HCT116 (cell line): ENCODE results near the gene ZSCAN5B. TPM values are rescaled to one million over a fixed set of nuclear protein-coding genes. Genes with fewer than 3 reads are reported as not detected.
"Not testable (repeated sequence)": the region's sequence is repeated elsewhere in the genome, so short reads cannot be mapped to it uniquely, and the experiment has no call there.

ENCODE experiments used
- ATAC-seq: fragments of 200-7000 bp; cut with Tn5 transposase; 2 replicates; pipeline ENCODE4 v1.9.1; 2020; ENCODE audit warnings: mild to moderate bottlenecking, moderate library complexity
- BruUV-seq: library from RNA; stranded (reverse); fragments of 400-500 nt; replicated peaks from 2 replicates; lab custom pipeline; 2021; lab: Mats Ljungman, UMichigan
- CTCF ChIA-PET: fragments of 300-600 bp; sonication (Branson Sonifier 250); formaldehyde crosslinking; loops from one replicate; lab custom pipeline; 2021; ENCODE audit warnings: antibody characterized with exemption; lab: Charles Lee
- POLR2A ChIA-PET: fragments of 300-600, 350-600 bp; sonication (Branson Sonifier 250); formaldehyde crosslinking; loops from one replicate; lab custom pipeline; 2021; ENCODE audit warnings: antibody characterized with exemption; lab: Charles Lee
- RAD21 ChIA-PET, 2 experiments: fragments of 300-600 bp; sonication (Branson Sonifier 250); formaldehyde crosslinking; loops; one replicate each; lab custom pipeline; 2023; ENCODE audit warnings: low total read pairs in 2 of 2; ENCODE audit not compliant: uncharacterized antibody in 2 of 2, unreplicated experiment in 2 of 2, low non-redundant PET in 1 of 2; lab: Charles Lee
- DNase-seq: peaks from one replicate; pipeline ENCODE4 v3.0.0-alpha.2; 2010; ENCODE audit warnings: low read depth, low spot score
- H2AFZ ChIP-seq: fragments of 200-600 bp; shearing (Covaris generic), sonication (generic); 2 replicates; pipeline ENCODE4 v1.6.1; 2017; ENCODE audit warnings: low read depth, mixed run types, mixed read lengths, antibody characterized with exemption, low read length; ENCODE audit not compliant: poor library complexity, severe bottlenecking
- H3K27ac ChIP-seq: 2 replicates; pipeline ENCODE4 v1.5.1; 2012; ENCODE audit warnings: low read depth, low read length
- H3K27me3 ChIP-seq: fragments of 200-600 bp; sonication (generic); 2 replicates; pipeline ENCODE4 v1.6.1; 2016; ENCODE audit warnings: mixed run types, low read length, mixed read lengths; ENCODE audit not compliant: insufficient read depth
- H3K36me3 ChIP-seq, 2 experiments: fragments of 200-500 bp in 1 of 2; fragments of 200-600 bp in 1 of 2; sonication (Bioruptor generic) in 1 of 2; sonication (generic) in 1 of 2; 2 replicates each; pipeline versions ENCODE4 v1.5.1 to v1.6.1; 2014 to 2016; ENCODE audit warnings: low read length in 2 of 2, inconsistent platforms in 1 of 2, mixed read lengths in 1 of 2, mixed run types in 1 of 2; ENCODE audit not compliant: insufficient read depth in 2 of 2, control insufficient read depth in 1 of 2
- H3K4me1 ChIP-seq, 2 experiments: fragments of 200-600 bp in 1 of 2; sonication (generic) in 1 of 2; 2 replicates each; pipeline versions ENCODE4 v1.5.1 to v1.6.1; 2012 to 2017; ENCODE audit warnings: low read length in 2 of 2, inconsistent platforms in 1 of 2, mild to moderate bottlenecking in 1 of 2, mixed read lengths in 1 of 2, mixed run types in 1 of 2, moderate library complexity in 1 of 2; ENCODE audit not compliant: insufficient read depth in 2 of 2, control insufficient read depth in 1 of 2
- H3K4me2 ChIP-seq: fragments of 200-600 bp; sonication (generic); 2 replicates; pipeline ENCODE4 v1.6.1; 2017; ENCODE audit warnings: mixed run types, low read length, mixed read lengths
- H3K4me3 ChIP-seq, 2 experiments: fragments of 200-600 bp in 1 of 2; sonication (generic) in 1 of 2; replicated peaks in 1 of 2; 2 replicates each; pipeline ENCODE4 v1.5.1; 2011 to 2016; ENCODE audit warnings: low read length in 2 of 2, control low read depth in 1 of 2, low read depth in 1 of 2, mild to moderate bottlenecking in 1 of 2, mixed read lengths in 1 of 2, mixed run types in 1 of 2
- H3K79me2 ChIP-seq: fragments of 200-600 bp; sonication (generic); 2 replicates; pipeline ENCODE4 v1.6.1; 2017; ENCODE audit warnings: mild to moderate bottlenecking, mixed run types, low read length, moderate library complexity, mixed read lengths; ENCODE audit not compliant: insufficient read depth
- H3K9ac ChIP-seq: fragments of 200-600 bp; sonication (generic); 2 replicates; pipeline ENCODE4 v1.6.1; 2016; ENCODE audit warnings: low read length, mixed read lengths
- H3K9me2 ChIP-seq: fragments of 200-600 bp; sonication (generic), shearing (Covaris generic); 2 replicates; pipeline ENCODE4 v1.6.1; 2017; ENCODE audit warnings: mixed run types, mild to moderate bottlenecking, moderate library complexity; ENCODE audit not compliant: insufficient read depth
- H3K9me3 ChIP-seq, 2 experiments: fragments of 200-500 bp in 1 of 2; fragments of 200-600 bp in 1 of 2; sonication (Bioruptor generic) in 1 of 2; sonication (generic) in 1 of 2; 2 replicates each; pipeline ENCODE4 v1.6.1; 2014 to 2017; ENCODE audit warnings: low read length in 2 of 2, mixed read lengths in 2 of 2, inconsistent platforms in 1 of 2, low read depth in 1 of 2, mild to moderate bottlenecking in 1 of 2, mixed run types in 1 of 2, moderate library complexity in 1 of 2; ENCODE audit not compliant: control insufficient read depth in 1 of 2, insufficient read depth in 1 of 2
- H4K20me1 ChIP-seq: fragments of 200-600 bp; sonication (generic), shearing (Covaris generic); 2 replicates; pipeline ENCODE4 v1.6.1; 2017; ENCODE audit warnings: mixed run types, mild to moderate bottlenecking, moderate library complexity; ENCODE audit not compliant: insufficient read depth
- ELF1 ChIP-seq: IDR thresholded peaks from 2 replicates; pipeline ENCODE4 v1.6.1; 2012; ENCODE audit warnings: low read depth, borderline replicate concordance
- EZH2phosphoT487 ChIP-seq: fragments of 200-600 bp; IDR thresholded peaks from 2 replicates; pipeline ENCODE4 v1.6.1; 2018; ENCODE audit warnings: antibody characterized with exemption, borderline replicate concordance
- JUND ChIP-seq: IDR thresholded peaks from 2 replicates; pipeline ENCODE4 v1.6.1; 2012
- RAD21 ChIP-seq: IDR thresholded peaks from 2 replicates; pipeline ENCODE4 v1.6.1; 2012; ENCODE audit warnings: low read depth, mild to moderate bottlenecking
- SP1 ChIP-seq: IDR thresholded peaks from 2 replicates; pipeline ENCODE4 v1.6.1; 2012; ENCODE audit warnings: low read depth
- YY1 ChIP-seq: IDR thresholded peaks from 2 replicates; pipeline ENCODE4 v1.6.1; 2011; ENCODE audit warnings: low read length, low read depth, moderate library complexity, mild to moderate bottlenecking; ENCODE audit not compliant: insufficient replicate concordance; ENCODE audit errors: extremely low read depth
- ZFX ChIP-seq: fragments of 450-650 bp; IDR thresholded peaks from 2 replicates; pipeline ENCODE4 v1.6.1; 2017
- intact Hi-C: fragments of 100-400 bp; cut with micrococcal nuclease; formaldehyde crosslinking; loops from 2 replicates; pipeline ENCODE4 v1.10.0; 2022
- total RNA-seq: library from RNA; stranded (reverse); gene quantifications from one replicate; pipeline ENCODE4 v1.2.1, GENCODE V29; 2021; ENCODE audit not compliant: unreplicated experiment
- TF ChIP-seq, protein P1 (sequence below), 3 experiments: fragments of 200-600 bp in 1 of 3; sonication (generic) in 1 of 3; IDR thresholded peaks in 2 of 3; conservative IDR thresholded peaks in 1 of 3; 2 replicates each; pipeline ENCODE4 v1.5.1; 2012 to 2017; ENCODE audit warnings: low read depth in 2 of 3, low read length in 2 of 3, antibody characterized with exemption in 1 of 3, borderline replicate concordance in 1 of 3, control low read depth in 1 of 3, mild to moderate bottlenecking in 1 of 3, mixed read lengths in 1 of 3, mixed run types in 1 of 3, moderate library complexity in 1 of 3; ENCODE audit not compliant: insufficient read depth in 1 of 3
- TF ChIP-seq, protein P2 (sequence below): IDR thresholded peaks from 2 replicates; pipeline ENCODE4 v1.6.1; 2011; ENCODE audit warnings: mild to moderate bottlenecking, low read length, moderate library complexity; ENCODE audit not compliant: insufficient replicate concordance; ENCODE audit errors: extremely low read depth
- TF ChIP-seq, protein P3 (sequence below): IDR thresholded peaks from 2 replicates; pipeline ENCODE4 v1.6.1; 2012

The ZSCAN5B gene
- total RNA-seq, 1 experiment from 2014 or later, result not detected

DNA sequence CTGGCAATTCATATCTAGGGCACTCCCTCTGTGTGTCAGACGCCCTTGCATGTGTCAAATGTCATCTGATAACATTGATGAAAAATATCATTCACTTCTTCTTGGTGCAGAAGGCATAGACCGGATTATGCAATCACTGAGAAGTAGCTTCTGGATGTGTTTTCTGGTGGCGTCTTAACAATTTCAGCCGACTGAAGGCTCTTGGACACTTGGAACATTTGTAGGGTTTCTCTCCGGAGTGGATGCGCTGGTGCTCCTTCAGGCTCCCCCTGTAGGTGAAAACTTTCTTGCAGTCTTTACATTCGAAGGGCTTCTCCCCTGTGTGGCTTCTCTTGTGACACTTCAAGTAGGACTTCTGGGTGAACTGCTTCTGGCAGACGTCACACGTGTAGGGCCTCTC, 23.9 kb upstream of the ZSCAN5B start:
- H3K9me2 ChIP-seq, H3K27me3 ChIP-seq, H3K4me2 ChIP-seq, H3K4me3 ChIP-seq, H4K20me1 ChIP-seq, RAD21 ChIA-PET, DNase-seq, H3K79me2 ChIP-seq, H2AFZ ChIP-seq, H3K36me3 ChIP-seq, H3K9me3 ChIP-seq, H3K4me1 ChIP-seq, BruUV-seq, CTCF ChIA-PET, intact Hi-C loops, POLR2A ChIA-PET, H3K9ac ChIP-seq, H3K27ac ChIP-seq: not testable (repeated sequence)
- TF ChIP-seq, protein P1, sequence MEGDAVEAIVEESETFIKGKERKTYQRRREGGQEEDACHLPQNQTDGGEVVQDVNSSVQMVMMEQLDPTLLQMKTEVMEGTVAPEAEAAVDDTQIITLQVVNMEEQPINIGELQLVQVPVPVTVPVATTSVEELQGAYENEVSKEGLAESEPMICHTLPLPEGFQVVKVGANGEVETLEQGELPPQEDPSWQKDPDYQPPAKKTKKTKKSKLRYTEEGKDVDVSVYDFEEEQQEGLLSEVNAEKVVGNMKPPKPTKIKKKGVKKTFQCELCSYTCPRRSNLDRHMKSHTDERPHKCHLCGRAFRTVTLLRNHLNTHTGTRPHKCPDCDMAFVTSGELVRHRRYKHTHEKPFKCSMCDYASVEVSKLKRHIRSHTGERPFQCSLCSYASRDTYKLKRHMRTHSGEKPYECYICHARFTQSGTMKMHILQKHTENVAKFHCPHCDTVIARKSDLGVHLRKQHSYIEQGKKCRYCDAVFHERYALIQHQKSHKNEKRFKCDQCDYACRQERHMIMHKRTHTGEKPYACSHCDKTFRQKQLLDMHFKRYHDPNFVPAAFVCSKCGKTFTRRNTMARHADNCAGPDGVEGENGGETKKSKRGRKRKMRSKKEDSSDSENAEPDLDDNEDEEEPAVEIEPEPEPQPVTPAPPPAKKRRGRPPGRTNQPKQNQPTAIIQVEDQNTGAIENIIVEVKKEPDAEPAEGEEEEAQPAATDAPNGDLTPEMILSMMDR (IDR thresholded peaks at IDR 0.05 in 2 of 3, conservative IDR thresholded peaks at IDR 0.05 in 1 of 3; ENCODE audit: borderline replicate concordance in 1 of 3, insufficient read depth in 1 of 3, low read depth in 2 of 3, low read length in 2 of 3), result peak in 2 of 3 experiments; percentile 45; a peak in 3 of 6 replicates
- ATAC-seq, result peak; percentile 77

DNA sequence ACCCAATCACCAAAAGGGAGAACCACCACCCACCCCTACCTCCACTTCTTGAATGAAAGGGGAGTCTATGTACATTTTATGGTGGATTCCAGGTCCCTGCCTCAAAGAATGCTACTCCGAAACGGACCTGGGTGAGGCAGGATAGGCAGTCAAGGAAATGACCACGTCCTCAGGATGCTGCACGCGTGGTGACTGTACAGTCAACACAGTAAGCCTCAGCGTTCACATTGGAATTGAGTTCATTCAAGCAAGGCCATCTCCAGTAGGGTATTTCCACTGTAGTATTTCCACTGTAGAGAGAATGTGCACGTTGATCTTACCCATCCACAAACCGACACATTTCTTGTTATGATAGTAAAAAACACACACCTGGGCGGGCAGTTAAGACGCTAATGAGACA, 21.4 kb upstream of the ZSCAN5B start:
- no peaks in the 10 kb centered on the region for H3K79me2 ChIP-seq
- no peaks in the 10 kb centered on the region for H3K27me3 ChIP-seq
- intact Hi-C loops, result no loop called here
- H3K4me1 ChIP-seq, result no peaks in the 10 kb centered on the region
- no TSS peak for BruUV-seq
- ATAC-seq (no peak), DNase-seq (no peak)
- H3K4me2 ChIP-seq, result no peak overlapping the region
- no peaks in the 10 kb centered on the region for H3K36me3 ChIP-seq
- RAD21 ChIA-PET, result no interaction called here
- H2AFZ ChIP-seq, result no peak overlapping the region
- H3K9me3 ChIP-seq, result no peaks in the 10 kb centered on the region
- H3K4me3 ChIP-seq, result no peak overlapping the region
- CTCF ChIA-PET, result no interaction called here
- H4K20me1 ChIP-seq, result no peaks in the 10 kb centered on the region
- H3K9ac ChIP-seq, result no peak overlapping the region
- no peaks in the 10 kb centered on the region for H3K9me2 ChIP-seq
- H3K27ac ChIP-seq, result no peak overlapping the region
- POLR2A ChIA-PET, result no interaction called here
- TF ChIP-seq, protein P2, sequence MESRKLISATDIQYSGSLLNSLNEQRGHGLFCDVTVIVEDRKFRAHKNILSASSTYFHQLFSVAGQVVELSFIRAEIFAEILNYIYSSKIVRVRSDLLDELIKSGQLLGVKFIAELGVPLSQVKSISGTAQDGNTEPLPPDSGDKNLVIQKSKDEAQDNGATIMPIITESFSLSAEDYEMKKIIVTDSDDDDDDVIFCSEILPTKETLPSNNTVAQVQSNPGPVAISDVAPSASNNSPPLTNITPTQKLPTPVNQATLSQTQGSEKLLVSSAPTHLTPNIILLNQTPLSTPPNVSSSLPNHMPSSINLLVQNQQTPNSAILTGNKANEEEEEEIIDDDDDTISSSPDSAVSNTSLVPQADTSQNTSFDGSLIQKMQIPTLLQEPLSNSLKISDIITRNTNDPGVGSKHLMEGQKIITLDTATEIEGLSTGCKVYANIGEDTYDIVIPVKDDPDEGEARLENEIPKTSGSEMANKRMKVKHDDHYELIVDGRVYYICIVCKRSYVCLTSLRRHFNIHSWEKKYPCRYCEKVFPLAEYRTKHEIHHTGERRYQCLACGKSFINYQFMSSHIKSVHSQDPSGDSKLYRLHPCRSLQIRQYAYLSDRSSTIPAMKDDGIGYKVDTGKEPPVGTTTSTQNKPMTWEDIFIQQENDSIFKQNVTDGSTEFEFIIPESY, result no peak
- TF ChIP-seq EZH2phosphoT487 (no peak), YY1 (no peak), SP1 (no peak), ZFX (no peak), ELF1 (no peak), RAD21 (no peak), JUND (no peak)
- TF ChIP-seq, protein P3, sequence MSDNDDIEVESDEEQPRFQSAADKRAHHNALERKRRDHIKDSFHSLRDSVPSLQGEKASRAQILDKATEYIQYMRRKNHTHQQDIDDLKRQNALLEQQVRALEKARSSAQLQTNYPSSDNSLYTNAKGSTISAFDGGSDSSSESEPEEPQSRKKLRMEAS, result no peak
- TF ChIP-seq, protein P1 (IDR thresholded peaks at IDR 0.05 in 2 of 3, conservative IDR thresholded peaks at IDR 0.05 in 1 of 3; ENCODE audit: borderline replicate concordance in 1 of 3, insufficient read depth in 1 of 3, low read depth in 2 of 3, low read length in 2 of 3), result no peak
